ENCODE results near the gene ZNF451.

Gene ZNF451

GRCh38 chr6:57113105-57113504, 23.1 kb downstream of the ZNF451 start:
- TF ChIP-seq POLR2A (IDR thresholded peaks at IDR 0.05; ENCODE audit: low read depth, low read length), result no peak
- DNase-seq (ENCODE audit: insufficient read length, low spot score), result no peak
- FAIRE-seq, result no peak

DNA sequence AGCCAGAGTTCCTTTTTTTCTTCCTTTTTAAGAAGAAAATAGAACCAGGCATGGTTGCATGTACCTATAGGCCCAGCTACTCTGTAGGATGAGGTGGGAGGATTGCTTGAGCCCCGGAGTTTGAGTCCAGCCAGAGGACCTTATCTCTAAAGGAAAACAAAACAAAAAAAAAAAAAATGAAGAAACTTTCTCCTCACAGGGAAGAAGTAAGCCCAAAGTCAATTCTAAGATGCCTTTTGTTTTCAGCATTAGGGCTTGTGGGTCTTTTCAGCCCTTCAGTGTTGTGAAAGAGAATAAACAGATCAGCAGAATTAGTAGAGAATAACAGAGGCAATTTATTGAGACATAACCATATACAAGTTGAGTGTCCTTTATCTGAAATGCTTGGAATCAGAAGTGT, 26.8 kb downstream of the ZNF451 start:
- FAIRE-seq, result peak; percentile 73
- TF ChIP-seq POLR2A (IDR thresholded peaks at IDR 0.05; ENCODE audit: low read depth, low read length), result no peak
- no peak for DNase-seq (ENCODE audit: insufficient read length, low spot score)

GRCh38 chr6:57117796-57118195, 27.8 kb downstream of the ZNF451 start:
- DNase-seq (ENCODE audit: insufficient read length, low spot score) (no peak), FAIRE-seq (peak; percentile 6)
- TF ChIP-seq POLR2A (IDR thresholded peaks at IDR 0.05; ENCODE audit: low read depth, low read length), result no peak

- no peak for FAIRE-seq
- no peak for DNase-seq (ENCODE audit: insufficient read length, low spot score)
- no peak for TF ChIP-seq POLR2A (IDR thresholded peaks at IDR 0.05; ENCODE audit: low read depth, low read length)
Measured at GRCh38 chr6:57123111-57123510, 33.1 kb downstream of the ZNF451 start.

GRCh38 chr6:57127763-57128162, 37.8 kb downstream of the ZNF451 start:
- no peak for TF ChIP-seq POLR2A (IDR thresholded peaks at IDR 0.05; ENCODE audit: low read depth, low read length)
- no peak for DNase-seq (ENCODE audit: insufficient read length, low spot score)
- peak; percentile 69 for FAIRE-seq

DNA sequence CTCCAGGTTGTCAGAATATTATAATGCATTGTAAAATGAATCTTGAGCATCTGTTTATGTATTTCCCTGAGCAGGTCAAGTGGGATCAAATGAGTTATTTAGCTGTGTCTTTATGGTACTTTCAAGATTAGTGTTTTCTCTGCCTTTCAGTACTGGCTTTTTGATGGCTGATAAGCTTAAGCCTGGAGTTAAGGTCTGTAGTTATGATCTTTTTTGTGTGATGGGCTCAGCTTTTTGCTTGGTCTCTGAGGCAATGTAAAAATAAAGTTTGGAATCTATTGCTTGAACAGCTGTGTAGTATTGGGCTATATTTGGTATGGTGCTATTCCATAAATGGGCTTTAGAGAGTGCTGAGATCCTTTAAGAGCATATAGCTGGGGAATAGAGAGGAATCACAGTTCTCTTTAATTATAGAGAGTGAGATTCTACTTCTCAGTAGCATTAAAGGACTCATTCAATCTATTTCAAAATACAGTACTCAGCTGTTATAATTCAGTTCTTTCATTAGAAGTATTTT, 40.7 kb downstream of the ZNF451 start:
- TF ChIP-seq POLR2A (IDR thresholded peaks at IDR 0.05; ENCODE audit: low read depth, low read length), result no peak
- no peak for DNase-seq (ENCODE audit: insufficient read length, low spot score)
- peak; percentile 75 for FAIRE-seq

DNA sequence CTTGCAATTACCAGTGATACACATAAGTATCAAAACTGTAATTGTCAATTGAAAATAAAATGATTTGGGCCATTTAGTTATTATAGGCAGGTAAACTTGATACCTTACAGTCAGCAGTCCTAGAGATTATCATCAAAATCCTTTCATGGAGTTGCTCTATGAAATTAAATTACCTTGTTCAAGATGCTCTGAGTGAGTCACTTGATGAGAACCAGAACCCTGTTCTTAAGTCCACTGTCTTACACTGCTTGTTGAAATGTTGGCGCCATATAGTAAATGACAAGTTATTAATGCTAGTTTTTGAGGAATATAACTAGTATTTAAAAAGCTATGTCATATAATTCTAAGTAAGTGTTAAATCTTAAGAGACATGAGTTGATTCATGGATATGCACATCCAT, 45.0 kb downstream of the ZNF451 start:
- FAIRE-seq (peak; percentile 41), DNase-seq (ENCODE audit: insufficient read length, low spot score) (no peak)
- no peak for TF ChIP-seq POLR2A (IDR thresholded peaks at IDR 0.05; ENCODE audit: low read depth, low read length)

DNA sequence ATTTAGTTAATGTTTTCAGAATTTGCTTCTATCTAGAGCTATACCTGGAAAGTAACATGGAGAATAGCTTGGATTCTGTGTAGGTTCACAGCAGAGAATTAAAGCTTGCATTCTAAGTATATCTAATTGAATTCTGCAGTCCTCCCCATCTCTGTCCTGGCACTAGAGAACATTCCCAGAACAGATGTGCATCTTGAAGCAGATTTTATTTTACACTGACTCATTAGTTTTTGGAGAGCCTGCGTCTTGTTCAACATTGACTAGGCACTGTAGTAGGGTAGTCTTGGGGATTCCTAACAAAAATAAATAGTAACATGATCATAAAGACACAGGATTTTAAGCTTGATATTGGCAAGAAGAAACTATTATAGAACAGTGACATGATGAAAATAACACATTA, 45.9 kb downstream of the ZNF451 start:
- TF ChIP-seq POLR2A (IDR thresholded peaks at IDR 0.05; ENCODE audit: low read depth, low read length), result no peak
- FAIRE-seq (no peak), DNase-seq (ENCODE audit: insufficient read length, low spot score) (no peak)

- no peak for DNase-seq (ENCODE audit: insufficient read length, low spot score)
- TF ChIP-seq POLR2A (IDR thresholded peaks at IDR 0.05; ENCODE audit: low read depth, low read length), result no peak
- FAIRE-seq, result no peak
Measured at GRCh38 chr6:57137350-57137749, 47.4 kb downstream of the ZNF451 start.

DNA sequence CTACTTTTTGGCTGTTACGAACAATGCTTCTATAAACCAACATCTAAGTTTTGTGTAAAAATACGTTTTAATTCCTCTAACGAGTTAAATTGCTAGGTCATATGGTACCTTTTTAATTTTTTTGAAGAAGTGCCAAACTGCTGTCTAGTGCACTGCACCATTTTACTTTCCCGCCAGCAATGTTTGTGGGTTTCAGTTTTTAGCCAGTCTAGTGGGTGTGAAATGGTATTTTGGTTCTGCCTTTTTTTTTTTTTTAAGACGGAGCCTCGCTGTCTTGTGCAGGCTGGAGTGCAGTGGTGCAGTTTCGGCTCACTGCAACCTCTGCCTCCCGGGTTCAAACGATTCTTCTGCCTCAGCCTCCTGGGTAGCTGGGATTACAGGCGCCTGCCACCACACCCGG, 48.0 kb downstream of the ZNF451 start:
- TF ChIP-seq POLR2A (IDR thresholded peaks at IDR 0.05; ENCODE audit: low read depth, low read length), result no peak
- FAIRE-seq (no peak), DNase-seq (ENCODE audit: insufficient read length, low spot score) (no peak)

GRCh38 chr6:57141451-57142177, 51.6 kb downstream of the ZNF451 start:
- no peak for FAIRE-seq
- no peak for DNase-seq (ENCODE audit: insufficient read length, low spot score)
- no peak for TF ChIP-seq POLR2A (IDR thresholded peaks at IDR 0.05; ENCODE audit: low read depth, low read length)

GRCh38 chr6:57142178-57142525, 52.2 kb downstream of the ZNF451 start:
- FAIRE-seq, result no peak
- DNase-seq (ENCODE audit: insufficient read length, low spot score), result no peak
- TF ChIP-seq POLR2A (IDR thresholded peaks at IDR 0.05; ENCODE audit: low read depth, low read length), result no peak

DNA sequence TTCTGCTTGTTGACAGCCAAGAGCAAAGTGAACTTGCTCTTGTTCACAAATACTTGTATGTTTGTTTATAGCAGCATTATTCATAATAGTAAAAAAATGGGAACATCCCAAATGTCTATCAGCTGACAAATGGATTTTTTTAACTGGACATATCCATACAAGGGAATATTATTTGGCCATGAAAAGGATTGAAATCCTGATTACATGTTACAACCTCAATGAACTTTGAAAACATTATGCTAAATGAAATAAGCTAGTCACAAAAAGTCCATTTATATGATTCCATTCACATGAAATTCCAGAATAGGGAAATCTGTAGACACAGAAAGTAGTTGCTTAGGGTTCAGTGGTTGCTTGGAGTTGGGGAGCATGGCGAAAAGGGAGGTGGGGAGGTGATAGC, 53.7 kb downstream of the ZNF451 start:
- TF ChIP-seq POLR2A (IDR thresholded peaks at IDR 0.05; ENCODE audit: low read depth, low read length), result no peak
- FAIRE-seq (peak; percentile 75), DNase-seq (ENCODE audit: insufficient read length, low spot score) (no peak)

DNA sequence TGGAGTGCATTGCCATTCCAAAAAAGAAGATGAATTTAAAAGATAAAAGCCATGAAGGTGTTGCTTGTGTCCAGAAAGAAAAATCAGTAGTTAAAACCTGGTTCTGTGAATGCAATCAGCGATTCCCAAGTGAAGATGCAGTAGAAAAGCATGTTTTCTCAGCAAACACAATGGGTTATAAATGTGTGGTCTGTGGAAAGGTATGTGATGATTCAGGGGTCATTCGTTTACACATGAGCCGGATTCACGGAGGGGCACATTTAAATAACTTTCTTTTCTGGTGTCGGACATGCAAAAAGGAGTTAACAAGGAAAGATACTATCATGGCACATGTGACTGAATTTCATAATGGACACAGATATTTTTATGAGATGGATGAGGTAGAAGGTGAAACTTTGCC, 57.4 kb downstream of the ZNF451 start:
- no peak for TF ChIP-seq POLR2A (IDR thresholded peaks at IDR 0.05; ENCODE audit: low read depth, low read length)
- DNase-seq (ENCODE audit: insufficient read length, low spot score), result no peak
- FAIRE-seq, result no peak

Measured in H54 (cell line).